OCI-LY7 (cell line): ENCODE data around the gene WDFY2.

Experiments
- CTCF ChIP-seq: fragments of 200-600 bp; sonication (generic); conservative IDR thresholded peaks from 2 replicates; pipeline ENCODE4 v1.5.1; 2014; ENCODE audit warnings: mild to moderate bottlenecking, antibody characterized with exemption, low read length, moderate library complexity, mixed read lengths
- EZH2phosphoT487 ChIP-seq: fragments of 200-600 bp; sonication (generic); IDR thresholded peaks from 2 replicates; pipeline ENCODE4 v1.6.1; 2018; ENCODE audit warnings: low read depth, borderline replicate concordance, mild to moderate bottlenecking, mixed run types, antibody characterized with exemption, low read length, moderate library complexity, mixed read lengths

DNA sequence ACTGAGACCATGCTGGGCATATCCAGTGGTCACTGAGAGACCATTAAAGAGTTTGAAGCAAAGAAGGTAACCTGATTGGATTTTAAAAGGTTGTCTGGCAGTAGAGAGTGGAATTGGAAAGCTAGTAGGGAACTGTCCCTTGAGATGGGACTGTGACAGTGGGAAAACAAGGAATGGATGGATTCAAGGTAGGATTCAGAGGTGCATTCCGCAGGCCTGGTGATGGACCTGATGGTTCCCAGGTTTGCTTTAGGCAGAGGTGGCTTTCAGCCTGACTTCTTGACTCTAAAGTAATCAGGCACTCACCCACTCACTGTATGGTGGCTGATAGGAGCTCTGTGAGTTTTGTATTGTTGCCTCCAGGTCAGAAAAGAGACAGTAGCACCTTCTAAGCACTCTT is 146.7 kb downstream of the WDFY2 start:
- TF ChIP-seq CTCF (no peak), EZH2phosphoT487 (no peak)
